SKM-1 treated with dmso at 0.1 percent for 144 hours (cell line): Measurements from ENCODE around the gene SRGAP1.
A peak's percentile ranks its signal among the peaks of the same experiment; 100 is the strongest.

Experiments
- DNase-seq: peaks from one replicate; lab custom pipeline; 2025; ENCODE audit not compliant: unreplicated experiment; lab: John Stamatoyannopoulos, UW

SRGAP1 gene

GRCh38 chr12:63844391-63845341, at the start of gene SRGAP1:
SRGAP1 (plus strand) TSS chr12:63844700; CDS start chr12:63844817, 117 bp downstream.
- DNase-seq: no peak

GRCh38 chr12:63795032-63795687, 49.3 kb upstream of the SRGAP1 start:
- no peak for DNase-seq

- DNase-seq: no peak
Observed at GRCh38 chr12:63795944-63796343, 48.6 kb upstream of the SRGAP1 start.

GRCh38 chr12:63802012-63802608, 42.4 kb upstream of the SRGAP1 start:
- DNase-seq: peak; percentile 17

- DNase-seq: no peak
Observed at GRCh38 chr12:63804746-63805145, 39.8 kb upstream of the SRGAP1 start.

- no peak for DNase-seq
Observed at GRCh38 chr12:63805704-63806672, 38.5 kb upstream of the SRGAP1 start.

- DNase-seq: no peak
Observed at GRCh38 chr12:63808631-63809030, 35.9 kb upstream of the SRGAP1 start.

- no peak for DNase-seq
Observed at GRCh38 chr12:63809566-63809965, 34.9 kb upstream of the SRGAP1 start.

- DNase-seq: no peak
Observed at GRCh38 chr12:63811334-63811733, 33.2 kb upstream of the SRGAP1 start.

GRCh38 chr12:63811755-63812154, 32.7 kb upstream of the SRGAP1 start:
- no peak for DNase-seq

GRCh38 chr12:63814146-63814772, 30.2 kb upstream of the SRGAP1 start:
- no peak for DNase-seq

- DNase-seq: no peak
Observed at GRCh38 chr12:63815482-63815852, 29.0 kb upstream of the SRGAP1 start.

GRCh38 chr12:63816031-63816430, 28.5 kb upstream of the SRGAP1 start:
- no peak for DNase-seq

- DNase-seq: no peak
Observed at GRCh38 chr12:63820427-63820826, 24.1 kb upstream of the SRGAP1 start.

GRCh38 chr12:63821781-63822251, 22.7 kb upstream of the SRGAP1 start:
- DNase-seq: no peak

- DNase-seq: no peak
Observed at GRCh38 chr12:63822352-63822751, 22.1 kb upstream of the SRGAP1 start.

GRCh38 chr12:63823040-63823439, 21.5 kb upstream of the SRGAP1 start:
- no peak for DNase-seq

GRCh38 chr12:63826006-63826585, 18.4 kb upstream of the SRGAP1 start:
- peak; percentile 44 for DNase-seq

- DNase-seq: no peak
Observed at GRCh38 chr12:63828867-63829266, 15.6 kb upstream of the SRGAP1 start.

- DNase-seq: no peak
Observed at GRCh38 chr12:63836046-63836445, 8.5 kb upstream of the SRGAP1 start.
